GM18508 (cell line): ENCODE data around the gene MYO1A.

Experiments used
- ATAC-seq: cut with Tn5 transposase; IDR thresholded peaks from one replicate; pipeline ENCODE4 v1.9.1; 2021; ENCODE audit warnings: moderate number of reproducible peaks; ENCODE audit not compliant: insufficient read depth, unreplicated experiment

The MYO1A gene

DNA sequence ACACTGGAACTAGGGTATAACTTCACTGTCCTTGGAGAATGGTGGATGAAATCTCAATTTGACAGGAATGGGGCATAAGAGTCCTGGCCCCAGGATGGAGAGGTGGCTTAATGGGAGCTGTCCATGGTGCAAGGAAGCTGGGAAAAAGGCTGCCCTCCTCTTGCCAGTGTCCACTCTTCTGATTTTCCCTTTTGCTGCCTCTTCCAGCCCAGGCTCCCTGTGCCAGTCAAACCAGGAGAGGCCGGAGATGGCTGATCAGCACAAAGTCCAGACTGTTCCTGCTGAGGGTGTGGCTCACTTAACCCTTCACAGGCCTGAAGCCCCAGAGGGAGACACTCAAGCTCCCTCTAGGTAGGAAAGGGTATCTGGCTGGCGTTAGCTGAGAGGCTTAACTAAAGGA, at the start of gene MYO1A:
Gene MYO1A, minus strand, starts transcription at position 240 of the 400 bp plus-strand sequence. CDS start 1,806 bp downstream, outside the sequence.
- ATAC-seq: no peak

- no peak for ATAC-seq
These were observed 49.3 kb upstream of the MYO1A start for GRCh38 chr12:57099047-57099714.

- ATAC-seq: no peak
These were observed 48.6 kb upstream of the MYO1A start for GRCh38 chr12:57098546-57098945.

- ATAC-seq: no peak
These were observed 47.6 kb upstream of the MYO1A start for GRCh38 chr12:57097554-57097835.

- ATAC-seq: no peak
These were observed 47.0 kb upstream of the MYO1A start for GRCh38 chr12:57096748-57097553.

GRCh38 chr12:57096099-57096572, 46.2 kb upstream of the MYO1A start:
- ATAC-seq: no peak

GRCh38 chr12:57095440-57095839, 45.5 kb upstream of the MYO1A start:
- no peak for ATAC-seq

DNA sequence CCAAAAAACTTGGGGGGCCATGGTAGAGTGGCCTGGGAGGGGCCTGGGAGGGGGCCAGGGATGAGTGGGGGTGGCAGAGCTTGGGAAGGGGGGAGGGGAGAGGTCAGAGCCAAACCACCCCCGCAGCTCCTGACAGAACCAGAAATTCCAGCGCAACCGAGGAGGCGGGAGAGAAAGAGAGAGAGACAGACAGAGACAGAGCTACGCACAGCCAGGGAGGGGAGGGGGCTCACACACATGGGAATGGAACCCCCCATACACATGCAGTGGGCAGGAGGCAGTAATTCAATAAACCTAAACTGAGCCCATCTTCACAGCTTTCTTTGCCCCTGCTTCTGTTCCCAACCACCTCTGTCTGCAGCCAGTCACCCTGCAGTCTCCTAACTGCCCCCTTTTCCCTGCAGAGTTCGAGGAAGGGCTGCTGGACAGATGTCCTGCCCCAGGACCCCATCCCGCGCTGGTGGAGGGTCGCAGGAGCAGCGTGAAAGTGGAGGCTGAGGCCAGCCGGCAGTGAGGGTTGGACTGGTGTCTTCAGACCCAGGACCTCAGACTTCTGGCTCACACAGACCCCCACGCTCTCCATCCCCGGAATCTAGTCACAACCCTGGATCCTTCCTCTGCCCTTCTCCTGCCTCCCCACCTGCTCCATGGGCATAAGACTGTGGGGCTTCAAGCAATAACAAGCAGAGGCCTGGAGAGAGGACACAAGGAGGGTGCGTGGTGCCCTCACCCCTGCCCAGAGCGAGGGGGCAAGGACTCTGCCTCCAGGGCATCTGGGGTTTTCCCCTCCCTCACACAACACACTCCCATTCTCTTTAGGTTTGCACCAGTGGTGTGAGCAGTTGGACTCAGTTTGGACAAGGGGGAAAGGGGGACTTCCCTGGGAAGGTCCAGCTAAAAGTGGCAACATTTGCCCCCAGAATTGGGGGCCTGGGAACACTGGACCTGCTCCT, 44.6 kb upstream of the MYO1A start:
- no peak for ATAC-seq

- no peak for ATAC-seq
These were observed 43.7 kb upstream of the MYO1A start for GRCh38 chr12:57093415-57094207.

DNA sequence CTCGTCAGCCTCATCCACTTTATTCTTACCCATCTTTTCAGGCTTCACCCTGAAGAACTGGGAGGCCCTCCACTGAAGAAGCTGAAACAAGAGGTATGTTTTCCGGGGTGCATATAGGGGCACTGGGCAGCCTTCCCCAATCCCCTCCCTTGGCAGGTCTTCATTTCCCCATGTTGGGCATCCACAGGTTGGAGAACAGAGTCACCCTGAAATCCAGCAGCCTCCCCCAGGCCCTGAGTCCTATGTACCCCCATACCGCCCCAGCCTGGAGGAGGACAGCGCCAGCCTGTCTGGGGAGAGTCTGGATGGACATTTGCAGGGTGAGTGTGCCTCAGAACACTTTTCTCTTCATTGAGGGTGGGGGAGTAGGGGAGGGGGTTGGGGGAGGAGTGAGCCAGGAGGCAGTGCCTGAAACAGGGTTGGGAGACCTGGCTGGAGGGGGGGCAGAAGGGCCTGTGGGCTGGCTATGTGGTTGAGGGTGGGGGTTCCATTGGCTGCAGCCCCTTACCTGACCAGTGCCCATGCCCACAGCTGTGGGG, 43.0 kb upstream of the MYO1A start:
- no peak for ATAC-seq

- ATAC-seq: no peak
These were observed 42.6 kb upstream of the MYO1A start for GRCh38 chr12:57092529-57092862.

DNA sequence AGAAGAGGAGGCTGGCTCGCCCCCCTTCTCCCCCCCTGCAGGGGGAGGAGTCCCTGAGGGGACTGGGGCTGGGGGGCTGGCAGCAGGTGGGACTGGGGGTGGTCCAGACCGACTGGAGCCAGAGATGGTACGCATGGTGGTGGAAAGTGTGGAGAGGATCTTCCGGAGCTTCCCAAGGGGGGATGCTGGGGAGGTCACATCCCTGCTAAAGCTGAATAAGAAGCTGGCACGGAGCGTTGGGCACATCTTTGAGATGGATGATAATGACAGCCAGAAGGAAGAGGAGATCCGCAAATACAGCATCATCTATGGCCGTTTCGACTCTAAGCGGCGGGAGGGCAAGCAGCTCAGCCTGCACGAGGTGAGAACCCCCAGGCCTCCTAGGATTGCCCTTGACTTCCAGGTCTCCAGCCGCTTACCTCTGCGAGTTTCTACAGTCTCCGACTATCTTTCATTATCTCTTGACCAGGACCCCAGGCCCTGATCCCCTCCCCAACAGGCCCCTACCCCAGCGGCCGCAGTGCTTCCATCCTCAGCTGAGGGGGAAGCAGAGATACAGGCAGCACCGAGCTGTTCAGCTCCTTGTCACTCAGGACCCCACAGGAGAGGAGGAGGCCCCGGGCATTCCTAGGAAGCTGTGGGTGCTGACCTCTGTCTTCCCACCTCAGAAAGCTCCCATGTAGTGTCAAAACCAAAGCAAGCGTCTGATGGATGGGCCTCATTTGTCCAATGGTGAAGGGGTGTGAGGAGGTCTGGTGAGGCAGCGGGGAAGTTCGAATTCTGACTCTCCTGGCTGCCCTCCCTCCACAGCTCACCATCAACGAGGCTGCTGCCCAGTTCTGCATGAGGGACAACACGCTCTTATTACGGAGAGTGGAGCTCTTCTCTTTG, 42.0 kb upstream of the MYO1A start:
- no peak for ATAC-seq

GRCh38 chr12:57090924-57091637, 41.2 kb upstream of the MYO1A start:
- ATAC-seq: no peak

DNA sequence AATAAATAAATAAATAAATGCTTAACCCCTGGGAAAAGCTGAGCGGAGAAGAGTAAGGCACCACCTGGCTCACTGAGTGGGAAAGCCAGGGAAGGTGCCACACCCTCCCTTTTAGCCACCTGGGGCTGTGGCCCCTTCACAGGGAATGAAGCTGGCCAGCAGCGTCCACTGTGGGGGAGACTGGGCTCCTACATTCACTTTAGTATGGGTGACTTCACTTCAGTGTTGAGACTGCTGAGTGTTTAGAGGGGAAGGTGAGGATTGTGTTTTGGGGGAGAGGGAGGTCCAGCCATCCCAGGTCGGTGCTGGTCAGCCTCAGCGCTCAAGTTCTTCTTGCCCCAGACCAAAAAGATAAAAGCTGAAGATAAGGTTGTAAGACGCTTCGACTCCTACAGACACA, 40.6 kb upstream of the MYO1A start:
- ATAC-seq: no peak

DNA sequence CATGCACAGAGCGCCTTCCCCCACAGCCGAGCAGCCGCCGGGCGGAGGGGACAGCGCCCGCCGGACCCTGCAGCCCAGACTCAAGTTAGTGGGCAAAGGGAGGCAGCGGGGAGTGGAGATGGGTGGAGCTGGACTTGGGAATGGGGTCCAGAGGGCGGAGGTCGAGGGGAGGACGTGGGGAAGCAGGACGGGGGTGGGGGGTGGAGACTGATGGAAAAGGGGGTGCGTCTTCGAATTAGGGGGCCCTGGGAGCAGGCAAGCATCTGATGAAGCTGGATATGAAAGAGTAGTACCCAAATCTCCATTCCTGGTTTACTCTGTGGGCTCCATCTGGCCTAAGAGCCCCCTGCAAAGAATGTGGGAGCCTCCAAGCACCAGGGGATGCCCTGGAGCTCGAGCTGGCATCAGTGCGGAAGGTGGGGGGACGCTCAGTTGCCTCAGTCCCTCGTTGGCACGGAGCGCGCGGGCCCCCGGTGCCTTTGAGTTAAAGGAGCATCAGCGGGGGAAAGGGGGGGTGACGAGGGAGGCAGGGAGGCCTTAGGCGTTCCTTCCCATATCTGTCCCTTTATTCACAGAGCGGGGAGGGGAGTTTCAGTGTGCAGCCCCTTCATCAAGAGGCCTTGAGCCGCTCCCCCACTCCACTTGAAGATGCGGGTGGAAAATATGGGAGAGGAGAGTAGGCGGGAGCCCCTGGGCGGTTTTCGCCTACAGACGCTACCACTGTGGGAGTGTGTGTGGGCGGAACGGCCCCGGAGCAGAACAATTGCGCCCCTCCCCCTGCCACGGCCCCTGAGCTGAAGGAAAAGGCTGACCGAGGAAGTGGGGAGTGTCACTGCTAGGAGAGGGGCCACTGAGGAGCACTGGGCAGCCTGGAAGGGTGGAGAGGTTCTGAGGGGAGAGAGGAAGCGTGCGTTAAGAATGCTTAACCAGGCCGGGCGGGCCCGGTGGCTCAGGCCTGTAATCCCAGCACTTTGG, 39.6 kb upstream of the MYO1A start:
- no peak for ATAC-seq

DNA sequence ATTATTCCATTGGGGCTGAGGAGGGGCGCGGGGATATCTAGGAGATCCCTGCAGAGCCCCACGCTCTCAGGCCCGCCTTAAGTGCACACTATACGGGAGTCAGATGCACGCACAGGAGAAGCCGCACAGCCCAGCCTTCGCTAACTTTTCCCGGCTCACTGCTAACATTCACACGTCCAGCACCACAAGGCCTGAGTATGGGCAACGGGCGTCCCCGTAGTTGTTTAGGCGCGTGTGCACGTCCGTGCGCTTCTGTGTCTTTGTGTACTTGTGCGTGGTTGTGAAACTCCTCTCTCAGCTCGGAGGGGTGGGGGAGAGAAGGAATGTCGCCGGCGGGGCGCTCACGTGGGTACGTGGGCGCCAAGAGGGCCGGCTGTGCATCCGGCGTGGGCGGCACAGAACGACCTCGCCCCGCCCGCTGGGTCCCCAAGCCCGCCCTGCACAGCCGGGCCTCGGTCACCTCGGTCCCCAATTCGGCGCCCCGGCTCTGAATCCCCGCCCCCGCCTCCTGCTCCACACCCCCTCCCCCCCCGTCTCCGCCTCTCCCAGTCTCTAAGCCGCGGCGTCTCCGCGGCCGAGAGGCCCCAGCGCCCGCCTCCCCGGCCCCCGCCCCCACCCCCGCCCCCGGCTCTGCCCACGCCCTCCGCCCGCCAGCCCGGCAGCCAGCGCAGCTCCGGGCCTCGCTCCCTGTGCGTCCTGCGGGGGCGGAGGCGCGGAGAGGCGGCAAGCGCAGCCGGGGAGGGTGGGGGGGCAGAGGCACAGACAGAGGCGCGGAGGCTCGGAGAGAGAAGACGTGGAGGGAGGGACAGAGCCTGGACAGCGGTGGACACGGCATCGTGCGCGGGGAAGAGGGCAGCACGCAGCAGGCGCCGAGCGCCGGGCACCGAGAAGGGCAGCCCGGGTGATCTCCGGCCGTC, 38.7 kb upstream of the MYO1A start, which contains the start of gene NAB2:
Gene NAB2, plus strand, starts transcription at position 761 of the 917 bp plus-strand sequence. CDS start 158 bp downstream, outside the sequence.
- no peak for ATAC-seq
